K562 (cell line): ENCODE data around the gene DUSP10. TPM values are rescaled to one million over a fixed set of nuclear protein-coding genes. Genes with fewer than 3 reads are reported as not detected.

Source experiments
- ATAC-seq: fragments of 200-7000 bp; cut with Tn5 transposase; 3 replicates; pipeline ENCODE4 v1.9.1; 2020; ENCODE audit warnings: moderate library complexity
- BruUV-seq: library from RNA; stranded (reverse); fragments of 400-500 nt; replicated peaks from 2 replicates; lab custom pipeline; 2021; lab: Mats Ljungman, UMichigan
- CTCF ChIA-PET: fragments of 300-600 bp; formaldehyde crosslinking; extraction: SDS; loops from one replicate; lab custom pipeline; 2021; ENCODE audit warnings: low intra/inter-chr PET ratio; lab: Yijun Ruan, JAX
- POLR2A ChIA-PET: fragments of 300-600, 350-650 bp; sonication (Branson Sonifier 250); formaldehyde crosslinking; extraction: SDS; loops from one replicate; lab custom pipeline; 2021; ENCODE audit warnings: antibody characterized with exemption, inconsistent platforms; lab: Yijun Ruan, JAX
- DNase-seq, 4 experiments: peaks; one replicate each; pipeline versions ENCODE4 v3.0.0 to v3.0.0-alpha.2; 2011 to 2018; ENCODE audit warnings: low spot score in 3 of 4, mixed read lengths in 3 of 4; ENCODE audit errors: extremely low read depth in 1 of 4
- FAIRE-seq: peaks from 2 replicates; lab custom pipeline; 2011; peaks lifted over from hg19 to GRCh38; lab: Jason Lieb, UNC
- H2AFZ ChIP-seq: 2 replicates; pipeline ENCODE4 v1.6.0; 2011; ENCODE audit warnings: low read depth, low read length, control low read depth, inconsistent platforms
- H3K27ac ChIP-seq: fragments of 200-600 bp; 3 replicates; pipeline ENCODE4 v1.8.0; 2011; ENCODE audit warnings: low read depth, mild to moderate bottlenecking, control low read depth, inconsistent platforms, low read length, moderate library complexity, mixed read lengths; ENCODE audit errors: extremely low read depth
- H3K27me3 ChIP-seq, 2 experiments: fragments of 300-600 bp in 1 of 2; 2 replicates in 1 of 2; 3 replicates in 1 of 2; pipeline versions ENCODE4 v1.6.0 to v1.8.0; 2011; ENCODE audit warnings: inconsistent platforms in 2 of 2, low read length in 2 of 2, mild to moderate bottlenecking in 1 of 2, mixed read lengths in 1 of 2, moderate library complexity in 1 of 2; ENCODE audit not compliant: control insufficient read depth in 2 of 2, insufficient read depth in 2 of 2
- H3K36me3 ChIP-seq: fragments of 300-600 bp; 3 replicates; pipeline ENCODE4 v1.8.0; 2011; ENCODE audit warnings: mild to moderate bottlenecking, low read length, inconsistent platforms; ENCODE audit not compliant: control insufficient read depth, insufficient read depth
- H3K4me1 ChIP-seq, 2 experiments: fragments of 200-600 bp in 1 of 2; replicated peaks in 1 of 2; 2 replicates in 1 of 2; 3 replicates in 1 of 2; pipeline versions ENCODE4 v1.5.1 to v1.8.0; 2011; ENCODE audit warnings: inconsistent platforms in 2 of 2, low read length in 2 of 2, mild to moderate bottlenecking in 1 of 2, mixed read lengths in 1 of 2, moderate library complexity in 1 of 2; ENCODE audit not compliant: control insufficient read depth in 2 of 2, insufficient read depth in 2 of 2
- H3K4me2 ChIP-seq: 2 replicates; pipeline ENCODE4 v1.6.1; 2011; ENCODE audit warnings: low read length, control low read depth, inconsistent platforms, mixed read lengths; ENCODE audit not compliant: insufficient read depth
- H3K4me3 ChIP-seq: fragments of 200-600 bp; sonication (generic), shearing (Covaris generic); 2 replicates; pipeline ENCODE4 v1.5.1; 2016; ENCODE audit warnings: control low read depth, inconsistent platforms
- H3K79me2 ChIP-seq: fragments of 200-600 bp; 3 replicates; pipeline ENCODE4 v1.8.0; 2011; ENCODE audit warnings: low read length, inconsistent platforms; ENCODE audit not compliant: control insufficient read depth, insufficient read depth
- H3K9ac ChIP-seq, 2 experiments: 2 replicates each; pipeline versions ENCODE4 v1.6.0 to v1.6.1; 2011; ENCODE audit warnings: low read depth in 2 of 2, low read length in 2 of 2, control low read depth in 1 of 2, inconsistent platforms in 1 of 2, mild to moderate bottlenecking in 1 of 2, mixed read lengths in 1 of 2; ENCODE audit not compliant: insufficient read depth in 1 of 2
- H3K9me1 ChIP-seq: one replicate; pipeline ENCODE4 v1.6.0; 2011; ENCODE audit warnings: inconsistent platforms, mild to moderate bottlenecking, low read length, moderate library complexity; ENCODE audit not compliant: control insufficient read depth, insufficient read depth
- H3K9me3 ChIP-seq: replicated peaks from 2 replicates; pipeline ENCODE4 v1.5.1; 2011; ENCODE audit warnings: low read depth, low read length, inconsistent platforms; ENCODE audit not compliant: control insufficient read depth, insufficient read depth
- H4K20me1 ChIP-seq: replicated peaks from 2 replicates; pipeline ENCODE4 v1.6.1; 2011; ENCODE audit warnings: low read length, inconsistent platforms, mixed read lengths; ENCODE audit not compliant: control insufficient read depth, insufficient read depth
- HBP1 ChIP-seq: fragments of 450-650 bp; formaldehyde crosslinking; IDR thresholded peaks from 2 replicates; pipeline ENCODE4 v1.4.0; 2022; ENCODE audit warnings: missing genetic modification characterization
- KLF13 ChIP-seq: fragments of 450-650 bp; IDR thresholded peaks from 2 replicates; pipeline ENCODE4 v1.6.1; 2016; ENCODE audit warnings: missing genetic modification characterization, low read depth, mild to moderate bottlenecking, missing compliant biosample characterization, moderate library complexity, borderline replicate concordance
- MAZ ChIP-seq, 2 experiments: fragments of 450-650 bp in 1 of 2; sonication (generic) in 1 of 2; formaldehyde crosslinking; IDR thresholded peaks in 1 of 2; conservative IDR thresholded peaks in 1 of 2; 2 replicates each; pipeline versions ENCODE4 v1.4.0 to v1.5.0; 2020; ENCODE audit warnings: mild to moderate bottlenecking in 1 of 2, missing genetic modification reagents in 1 of 2
- MXD1 ChIP-seq: fragments of 250-450 bp; sonication (Bioruptor Pico); IDR thresholded peaks from 2 replicates; pipeline ENCODE4 v1.8.0; 2021; ENCODE audit warnings: borderline replicate concordance, mild to moderate bottlenecking, moderate library complexity; ENCODE audit not compliant: poor library complexity, severe bottlenecking
- NCOR1 ChIP-seq: fragments of 450-650 bp; IDR thresholded peaks from 2 replicates; pipeline ENCODE4 v1.6.1; 2016; ENCODE audit warnings: mild to moderate bottlenecking, moderate library complexity
- PYGO2 ChIP-seq: fragments of 450-650 bp; IDR thresholded peaks from 2 replicates; pipeline ENCODE4 v1.6.1; 2016; ENCODE audit warnings: mild to moderate bottlenecking, missing genetic modification characterization, moderate library complexity, missing compliant biosample characterization
- SREBF1 ChIP-seq: fragments of 150-350 bp; IDR thresholded peaks from 2 replicates; pipeline ENCODE4 v1.6.1; 2014; ENCODE audit warnings: antibody characterized with exemption, low read depth, low read length, borderline replicate concordance
- TEAD4 ChIP-seq, 2 experiments: sonication (generic) in 1 of 2; formaldehyde crosslinking in 1 of 2; IDR thresholded peaks; 2 replicates each; pipeline versions ENCODE4 v1.6.1 to v1.8.0; 2012 to 2022; ENCODE audit warnings: borderline replicate concordance in 1 of 2, inconsistent platforms in 1 of 2, low read length in 1 of 2, mild to moderate bottlenecking in 1 of 2, missing genetic modification reagents in 1 of 2
- ZNF217 ChIP-seq: sonication (generic); formaldehyde crosslinking; IDR thresholded peaks from 2 replicates; pipeline ENCODE4 v1.8.0; 2022; ENCODE audit warnings: mild to moderate bottlenecking, missing genetic modification reagents
- ZNF23 ChIP-seq: fragments of 250-450 bp; sonication (Bioruptor Pico); IDR thresholded peaks from 2 replicates; pipeline ENCODE4 v1.4.0; 2020; ENCODE audit warnings: mild to moderate bottlenecking
- ZNF311 ChIP-seq: fragments of 250-450 bp; sonication (Bioruptor Pico); IDR thresholded peaks from 2 replicates; pipeline ENCODE4 v1.4.0; 2020; ENCODE audit warnings: mild to moderate bottlenecking, moderate library complexity
- ZNF395 ChIP-seq: fragments of 200-800 bp; sonication (Bioruptor generic); IDR thresholded peaks from 2 replicates; pipeline ENCODE4 v1.6.1; 2017; ENCODE audit warnings: missing genetic modification characterization, missing compliant biosample characterization
- ZNF584 ChIP-seq: fragments of 200-800 bp; sonication (Bioruptor generic); IDR thresholded peaks from 2 replicates; pipeline ENCODE4 v1.6.1; 2016; ENCODE audit warnings: low read depth, mild to moderate bottlenecking, missing genetic modification characterization, missing compliant biosample characterization
- ZNF589 ChIP-seq: fragments of 200-800 bp; sonication (Bioruptor generic); IDR thresholded peaks from 2 replicates; pipeline ENCODE4 v1.6.1; 2016; ENCODE audit warnings: low read depth, missing genetic modification characterization, missing compliant biosample characterization
- WGBS: fragments of 100-300 bp; shearing (Covaris generic); methylation state at CpG from one replicate; pipeline ENCODE4 v1.1.6; 2016; ENCODE audit warnings: low coverage, mixed read lengths; ENCODE audit not compliant: insufficient coverage; ENCODE audit errors: missing lambda C conversion rate; 5-methylcytosine and 5-hydroxymethylcytosine counted together
- in situ Hi-C: fragments of 300-500 bp; cut with MboI; formaldehyde crosslinking; loops from 4 replicates; pipeline ENCODE4 v1.15.0; 2018; ENCODE audit warnings: inconsistent platforms, mixed read lengths
- intact Hi-C: fragments of 100-400 bp; cut with micrococcal nuclease; formaldehyde crosslinking; loops from 2 replicates; pipeline ENCODE4 v1.14.2; 2022
- polyA plus RNA-seq, 8 experiments: library from polyadenylated mRNA; depleted of rRNA in 4 of 8; stranded (reverse) in 5 of 8; unstranded in 3 of 8; fragments of >200 nt; fragmentation: Nextera tagmentation in 2 of 8; fragmentation: Illumina TruSeq in 1 of 8; extraction: Ambion mirVana in 2 of 8; extraction: Trizol in 1 of 8; gene quantifications; 2 replicates each; pipeline versions ENCODE4 v1.2.1 to v1.2.3, GENCODE V29; 2011 to 2014; ENCODE audit warnings: inconsistent platforms in 1 of 8, missing spikeins in 1 of 8
- total RNA-seq, 7 experiments: library from RNA; depleted of rRNA in 6 of 7; stranded (reverse); fragments of >200 nt in 6 of 7; fragmentation: Illumina TruSeq in 2 of 7; extraction: Trizol in 2 of 7; gene quantifications; 2 replicates each; pipeline versions ENCODE4 v1.2.1 to v1.2.3, GENCODE V29; 2011 to 2021; ENCODE audit warnings: low replicate concordance in 1 of 7

Gene DUSP10
- total and polyA plus RNA-seq, 9 of the 15 experiments (the other 6 are each of a cell fraction or from before 2014, with no cell fraction given), result 1.7 to 8.3 (median 6.1) TPM

GRCh38 chr1:221714227-221715152 lies 27.4 kb downstream of the DUSP10 start:
- Histone ChIP-seq H3K4me3 (no peak overlapping the region), H3K9ac (0 out of 4 replicates have a peak overlapping the region, but pooled peaks of 1 of the 2 experiments have one; percentile 18), H3K9me3 (no peaks in the 10 kb centered on the region), H3K79me2 (peaks cover 15% of the 10 kb centered on the region), H4K20me1 (no peaks in the 10 kb centered on the region), H3K36me3 (0 out of 3 replicates have a peak, but pooled peaks cover 4% of the 10 kb centered on the region), H3K27me3 (no peaks in the 10 kb centered on the region), H3K4me2 (peak overlapping the region; percentile 47), H3K4me1 (peaks cover 8 to 83% of the 10 kb centered on the region in 2 experiments), H2AFZ (peak overlapping the region; percentile 76), H3K27ac (peak overlapping the region; percentile 74), H3K9me1 (no peaks in the 10 kb centered on the region)
- FAIRE-seq (peak; percentile 23), ATAC-seq (peak; percentile 59), DNase-seq (peak in 2 of 4 experiments; percentile 16 to 85)
- 29% methylated on average over 16 of the region's 16 CpGs for WGBS
- intact Hi-C loops (no loop called here), in situ Hi-C loops (no loop called here)
- POLR2A ChIA-PET, result interaction anchor here (1.1 to 2.0 kb wide), 5 partner anchors 9 to 46 kb away, joined by 3 to 6 read pairs (median 5); partner anchors contain the start of gene DUSP10
- TSS peak; percentile 97 for BruUV-seq
- CTCF ChIA-PET, result no interaction called here
- TF ChIP-seq SREBF1 (peak; percentile 75; the same call in 1 of the 2 replicates), ZNF395 (CRISPR knock-in tag) (peak; percentile 95), MAZ (CRISPR knock-in tag; conservative IDR thresholded peaks at IDR 0.05 in 1 of 2, IDR thresholded peaks at IDR 0.05 in 1 of 2) (peak in 1 of 2 experiments; percentile 70; a peak in 1 of 4 replicates), MXD1 (no peak), PYGO2 (tag) (peak; percentile 8; the same call in 1 of the 2 replicates), ZNF589 (peak; percentile 74; the same call in 1 of the 2 replicates), ZNF23 (no peak), HBP1 (CRISPR knock-in tag) (0 out of 2 replicates have a peak, but pooled peaks have one; percentile 21), ZNF311 (CRISPR knock-in tag) (peak; percentile 72), KLF13 (tag) (peak; percentile 68; the same call in 1 of the 2 replicates), ZNF584 (peak; percentile 85), TEAD4 (IDR thresholded peaks at IDR 0.05; ENCODE audit: low read length) (peak; percentile 68), TEAD4 (CRISPR knock-in tag; IDR thresholded peaks at IDR 0.05; ENCODE audit: borderline replicate concordance) (no peak), ZNF217 (CRISPR knock-in tag) (no peak), NCOR1 (0 out of 2 replicates have a peak, but pooled peaks have one; percentile 5)
